Vagina (tissue), 2 donors: ENCODE results near the gene GORAB. TPM values are rescaled to one million over a fixed set of nuclear protein-coding genes. Genes with fewer than 3 reads are reported as not detected.

ENCODE experiments used
- DNase-seq, 2 donors: peaks; one replicate each; pipeline ENCODE4 v3.0.0-alpha.2; 2017; ENCODE audit errors: extremely low spot score in 2 of 2
- H3K27ac ChIP-seq: fragments of 200-600 bp; sonication (generic); one replicate; pipeline ENCODE4 v1.5.1; 2019
- H3K27me3 ChIP-seq: fragments of 200-600 bp; sonication (generic); one replicate; pipeline ENCODE4 v1.5.1; 2019
- H3K36me3 ChIP-seq, 2 donors: fragments of 200-600 bp; sonication (generic); one replicate each; pipeline ENCODE4 v1.5.1; 2017 to 2019
- H3K4me1 ChIP-seq: fragments of 200-600 bp; sonication (generic); one replicate; pipeline ENCODE4 v1.5.1; 2019
- H3K4me3 ChIP-seq, 2 donors: fragments of 200-600 bp; sonication (generic); 1 replicate in 1 of 2; 2 replicates in 1 of 2; pipeline ENCODE4 v1.5.1; 2016 to 2019
- H3K9me3 ChIP-seq: fragments of 200-600 bp; sonication (generic); one replicate; pipeline ENCODE4 v1.5.1; 2019
- CTCF ChIP-seq, 3 experiments: fragments of 450-650 bp in 2 of 3; fragments of 200-600 bp in 1 of 3; sonication (generic) in 1 of 3; IDR thresholded peaks; one replicate each; pipeline ENCODE4 v1.5.1; 2017 to 2019; ENCODE audit warnings: antibody characterized with exemption in 3 of 3, mild to moderate bottlenecking in 2 of 3, moderate library complexity in 2 of 3
- POLR2A ChIP-seq, 2 donors: fragments of 450-650 bp; IDR thresholded peaks; one replicate each; pipeline ENCODE4 v1.6.1; 2017; ENCODE audit warnings: antibody characterized with exemption in 2 of 2, mild to moderate bottlenecking in 2 of 2, moderate library complexity in 2 of 2
- POLR2AphosphoS5 ChIP-seq, 2 donors: sonication (generic); formaldehyde crosslinking; IDR thresholded peaks; one replicate each; pipeline ENCODE4 v1.9.0; 2017; ENCODE audit warnings: antibody characterized with exemption in 2 of 2, mild to moderate bottlenecking in 2 of 2, low read depth in 1 of 2; ENCODE audit not compliant: insufficient read depth in 1 of 2
- intact Hi-C: fragments of 100-400 bp; cut with DNase I; formaldehyde crosslinking; loops from one replicate; pipeline ENCODE4 v1.15.1; 2023
- total RNA-seq: library from RNA; depleted of rRNA; stranded (reverse); fragments of >200 nt; gene quantifications from one replicate; pipeline ENCODE4 v1.2.3, GENCODE V29; 2016

The GORAB gene
- total RNA-seq, 1 donor from 2014 or later, result 11.3 TPM

GRCh38 chr1:170544624-170545023 is 12.7 kb downstream of the GORAB start:
- intact Hi-C loops, result no loop called here
- Histone ChIP-seq H3K27ac (no peak overlapping the region), H3K36me3 (peaks cover 0 to 55% of the 10 kb centered on the region in 2 donors), H3K4me3 (no peak overlapping the region), H3K9me3 (no peaks in the 10 kb centered on the region), H3K27me3 (no peaks in the 10 kb centered on the region), H3K4me1 (no peaks in the 10 kb centered on the region)
- no peak for TF ChIP-seq POLR2A (IDR thresholded peaks at IDR 0.05)
- TF ChIP-seq POLR2AphosphoS5 (IDR thresholded peaks at IDR 0.05; ENCODE audit: insufficient read depth in 1 of 2, low read depth in 1 of 2), result no peak
- TF ChIP-seq CTCF (IDR thresholded peaks at IDR 0.05), result no peak
- DNase-seq, result no peak

DNA sequence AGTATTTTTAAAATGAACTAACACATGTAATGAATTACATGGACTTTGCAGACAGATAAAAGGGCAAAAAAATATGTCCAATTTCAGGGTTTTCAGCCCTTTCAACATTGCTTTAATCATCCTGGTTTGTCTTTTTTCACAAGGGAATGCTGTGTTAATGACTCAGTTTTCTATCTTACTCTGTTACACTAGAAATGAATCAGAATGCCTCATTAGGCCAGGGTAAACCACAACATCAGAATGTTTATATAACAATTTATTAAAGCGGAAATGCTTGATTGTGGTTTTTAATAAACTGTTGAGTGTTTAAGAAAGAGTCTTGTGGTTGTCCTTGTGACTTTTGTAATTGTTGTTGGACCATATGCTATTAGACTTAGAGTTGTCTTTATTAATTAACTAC is 13.5 kb downstream of the GORAB start:
- TF ChIP-seq CTCF (IDR thresholded peaks at IDR 0.05) (no peak), POLR2A (IDR thresholded peaks at IDR 0.05) (no peak), POLR2AphosphoS5 (IDR thresholded peaks at IDR 0.05; ENCODE audit: insufficient read depth in 1 of 2, low read depth in 1 of 2) (no peak)
- intact Hi-C loops, result no loop called here
- no peaks in the 10 kb centered on the region for H3K27me3 ChIP-seq
- peaks cover 0 to 57% of the 10 kb centered on the region in 2 donors for H3K36me3 ChIP-seq
- H3K4me1 ChIP-seq, result no peaks in the 10 kb centered on the region
- DNase-seq, result no peak
- H3K9me3 ChIP-seq, result no peaks in the 10 kb centered on the region
- H3K27ac ChIP-seq, result no peak overlapping the region
- no peak overlapping the region for H3K4me3 ChIP-seq

- intact Hi-C loops, result no loop called here
- no peak for TF ChIP-seq POLR2A (IDR thresholded peaks at IDR 0.05)
- no peak for TF ChIP-seq POLR2AphosphoS5 (IDR thresholded peaks at IDR 0.05; ENCODE audit: insufficient read depth in 1 of 2, low read depth in 1 of 2)
- TF ChIP-seq CTCF (IDR thresholded peaks at IDR 0.05), result no peak
- peaks cover 3 to 51% of the 10 kb centered on the region in 2 donors for H3K36me3 ChIP-seq
Observed at GRCh38 chr1:170547255-170547654, 15.3 kb downstream of the GORAB start.

DNA sequence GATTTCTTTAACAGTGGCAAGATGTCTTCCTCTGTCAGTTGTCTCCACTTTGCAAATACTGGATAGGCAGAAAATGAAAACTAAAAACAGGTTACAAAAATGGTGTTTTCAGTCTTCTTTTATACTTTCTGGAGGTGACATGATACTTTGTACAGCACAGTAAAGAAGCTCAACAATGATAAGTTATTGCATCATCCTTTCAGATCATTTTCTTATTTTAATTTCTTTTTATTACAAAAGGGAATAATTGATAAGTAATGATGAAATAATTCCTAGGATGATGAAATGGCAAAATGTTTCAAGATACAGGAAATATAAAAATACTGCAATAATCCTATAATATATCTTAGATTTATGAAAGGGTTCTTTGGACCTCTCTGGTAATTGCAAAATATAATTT is 16.5 kb downstream of the GORAB start:
- Histone ChIP-seq H3K4me1 (no peaks in the 10 kb centered on the region), H3K9me3 (no peaks in the 10 kb centered on the region), H3K36me3 (peaks cover 3 to 42% of the 10 kb centered on the region in 2 donors), H3K27ac (no peak overlapping the region), H3K4me3 (no peak overlapping the region), H3K27me3 (no peaks in the 10 kb centered on the region)
- TF ChIP-seq POLR2AphosphoS5 (IDR thresholded peaks at IDR 0.05; ENCODE audit: insufficient read depth in 1 of 2, low read depth in 1 of 2) (no peak), POLR2A (IDR thresholded peaks at IDR 0.05) (no peak), CTCF (IDR thresholded peaks at IDR 0.05) (no peak)
- DNase-seq, result no peak
- intact Hi-C loops, result no loop called here

More at GRCh38 chr1:170547255-170547654, 15.3 kb downstream of the GORAB start:
- DNase-seq, result no peak
- Histone ChIP-seq H3K4me1 (no peaks in the 10 kb centered on the region), H3K27me3 (no peaks in the 10 kb centered on the region), H3K9me3 (no peaks in the 10 kb centered on the region), H3K4me3 (no peak overlapping the region), H3K27ac (no peak overlapping the region)

- TF ChIP-seq POLR2AphosphoS5 (IDR thresholded peaks at IDR 0.05; ENCODE audit: insufficient read depth in 1 of 2, low read depth in 1 of 2) (no peak), CTCF (IDR thresholded peaks at IDR 0.05) (no peak), POLR2A (IDR thresholded peaks at IDR 0.05) (no peak)
- peaks cover 3 to 9% of the 10 kb centered on the region in 2 donors for H3K36me3 ChIP-seq
- H3K4me3 ChIP-seq, result no peak overlapping the region
- H3K27me3 ChIP-seq, result no peaks in the 10 kb centered on the region
- H3K4me1 ChIP-seq, result no peaks in the 10 kb centered on the region
- H3K9me3 ChIP-seq, result no peaks in the 10 kb centered on the region
- intact Hi-C loops, result no loop called here
- H3K27ac ChIP-seq, result no peak overlapping the region
- DNase-seq, result no peak
Observed at GRCh38 chr1:170555370-170555769, 23.4 kb downstream of the GORAB start.
